K562 (cell line): ENCODE data around the gene TMEM72. TPM values are rescaled to one million over a fixed set of nuclear protein-coding genes. Genes with fewer than 3 reads are reported as not detected.
A peak's percentile ranks its signal among the peaks of the same experiment; 100 is the strongest.

Experiments
- ATAC-seq: fragments of 200-7000 bp; cut with Tn5 transposase; 3 replicates; pipeline ENCODE4 v1.9.1; 2020; ENCODE audit warnings: moderate library complexity
- BruUV-seq: library from RNA; stranded (reverse); fragments of 400-500 nt; replicated peaks from 2 replicates; lab custom pipeline; 2021; lab: Mats Ljungman, UMichigan
- CTCF ChIA-PET: fragments of 300-600 bp; formaldehyde crosslinking; extraction: SDS; loops from one replicate; lab custom pipeline; 2021; ENCODE audit warnings: low intra/inter-chr PET ratio; lab: Yijun Ruan, JAX
- POLR2A ChIA-PET: fragments of 300-600, 350-650 bp; sonication (Branson Sonifier 250); formaldehyde crosslinking; extraction: SDS; loops from one replicate; lab custom pipeline; 2021; ENCODE audit warnings: antibody characterized with exemption, inconsistent platforms; lab: Yijun Ruan, JAX
- DNase-seq, 4 experiments: peaks; one replicate each; pipeline versions ENCODE4 v3.0.0 to v3.0.0-alpha.2; 2011 to 2018; ENCODE audit warnings: low spot score in 3 of 4, mixed read lengths in 3 of 4; ENCODE audit errors: extremely low read depth in 1 of 4
- FAIRE-seq: peaks from 2 replicates; lab custom pipeline; 2011; peaks lifted over from hg19 to GRCh38; lab: Jason Lieb, UNC
- H2AFZ ChIP-seq: 2 replicates; pipeline ENCODE4 v1.6.0; 2011; ENCODE audit warnings: low read depth, low read length, control low read depth, inconsistent platforms
- H3K27ac ChIP-seq: fragments of 200-600 bp; 3 replicates; pipeline ENCODE4 v1.8.0; 2011; ENCODE audit warnings: low read depth, mild to moderate bottlenecking, control low read depth, inconsistent platforms, low read length, moderate library complexity, mixed read lengths; ENCODE audit errors: extremely low read depth
- H3K27me3 ChIP-seq, 2 experiments: fragments of 300-600 bp in 1 of 2; 2 replicates in 1 of 2; 3 replicates in 1 of 2; pipeline versions ENCODE4 v1.6.0 to v1.8.0; 2011; ENCODE audit warnings: inconsistent platforms in 2 of 2, low read length in 2 of 2, mild to moderate bottlenecking in 1 of 2, mixed read lengths in 1 of 2, moderate library complexity in 1 of 2; ENCODE audit not compliant: control insufficient read depth in 2 of 2, insufficient read depth in 2 of 2
- H3K36me3 ChIP-seq: fragments of 300-600 bp; 3 replicates; pipeline ENCODE4 v1.8.0; 2011; ENCODE audit warnings: mild to moderate bottlenecking, low read length, inconsistent platforms; ENCODE audit not compliant: control insufficient read depth, insufficient read depth
- H3K4me1 ChIP-seq, 2 experiments: fragments of 200-600 bp in 1 of 2; replicated peaks in 1 of 2; 2 replicates in 1 of 2; 3 replicates in 1 of 2; pipeline versions ENCODE4 v1.5.1 to v1.8.0; 2011; ENCODE audit warnings: inconsistent platforms in 2 of 2, low read length in 2 of 2, mild to moderate bottlenecking in 1 of 2, mixed read lengths in 1 of 2, moderate library complexity in 1 of 2; ENCODE audit not compliant: control insufficient read depth in 2 of 2, insufficient read depth in 2 of 2
- H3K4me2 ChIP-seq: 2 replicates; pipeline ENCODE4 v1.6.1; 2011; ENCODE audit warnings: low read length, control low read depth, inconsistent platforms, mixed read lengths; ENCODE audit not compliant: insufficient read depth
- H3K4me3 ChIP-seq: fragments of 200-600 bp; sonication (generic), shearing (Covaris generic); 2 replicates; pipeline ENCODE4 v1.5.1; 2016; ENCODE audit warnings: control low read depth, inconsistent platforms
- H3K79me2 ChIP-seq: fragments of 200-600 bp; 3 replicates; pipeline ENCODE4 v1.8.0; 2011; ENCODE audit warnings: low read length, inconsistent platforms; ENCODE audit not compliant: control insufficient read depth, insufficient read depth
- H3K9ac ChIP-seq, 2 experiments: 2 replicates each; pipeline versions ENCODE4 v1.6.0 to v1.6.1; 2011; ENCODE audit warnings: low read depth in 2 of 2, low read length in 2 of 2, control low read depth in 1 of 2, inconsistent platforms in 1 of 2, mild to moderate bottlenecking in 1 of 2, mixed read lengths in 1 of 2; ENCODE audit not compliant: insufficient read depth in 1 of 2
- H3K9me1 ChIP-seq: one replicate; pipeline ENCODE4 v1.6.0; 2011; ENCODE audit warnings: inconsistent platforms, mild to moderate bottlenecking, low read length, moderate library complexity; ENCODE audit not compliant: control insufficient read depth, insufficient read depth
- H3K9me3 ChIP-seq: replicated peaks from 2 replicates; pipeline ENCODE4 v1.5.1; 2011; ENCODE audit warnings: low read depth, low read length, inconsistent platforms; ENCODE audit not compliant: control insufficient read depth, insufficient read depth
- H4K20me1 ChIP-seq: replicated peaks from 2 replicates; pipeline ENCODE4 v1.6.1; 2011; ENCODE audit warnings: low read length, inconsistent platforms, mixed read lengths; ENCODE audit not compliant: control insufficient read depth, insufficient read depth
- ARID2 ChIP-seq: fragments of 450-650 bp; IDR thresholded peaks from 2 replicates; pipeline ENCODE4 v1.6.1; 2017; ENCODE audit warnings: antibody characterized with exemption, mild to moderate bottlenecking
- CC2D1A ChIP-seq: fragments of 450-650 bp; IDR thresholded peaks from 2 replicates; pipeline ENCODE4 v1.6.1; 2017; ENCODE audit warnings: mild to moderate bottlenecking
- CREM ChIP-seq: IDR thresholded peaks from 2 replicates; pipeline ENCODE4 v1.6.1; 2014; ENCODE audit warnings: antibody characterized with exemption, low read depth
- CTBP1 ChIP-seq: fragments of 450-650 bp; IDR thresholded peaks from 2 replicates; pipeline ENCODE4 v1.6.1; 2016; ENCODE audit warnings: borderline replicate concordance
- DEAF1 ChIP-seq: fragments of 450-650 bp; formaldehyde crosslinking; IDR thresholded peaks from 2 replicates; pipeline ENCODE4 v1.4.0; 2020; ENCODE audit warnings: mild to moderate bottlenecking, moderate library complexity
- GTF2B ChIP-seq: IDR thresholded peaks from 2 replicates; pipeline ENCODE4 v1.6.1; 2011; ENCODE audit not compliant: insufficient read length; ENCODE audit errors: extremely low read depth
- MAZ ChIP-seq, 2 experiments: fragments of 450-650 bp in 1 of 2; sonication (generic) in 1 of 2; formaldehyde crosslinking; IDR thresholded peaks in 1 of 2; conservative IDR thresholded peaks in 1 of 2; 2 replicates each; pipeline versions ENCODE4 v1.4.0 to v1.5.0; 2020; ENCODE audit warnings: mild to moderate bottlenecking in 1 of 2, missing genetic modification reagents in 1 of 2
- NRF1 ChIP-seq, 2 experiments: fragments of 450-650 bp; IDR thresholded peaks in 1 of 2; conservative IDR thresholded peaks in 1 of 2; 2 replicates each; pipeline ENCODE4 v1.6.1; 2014; ENCODE audit warnings: mild to moderate bottlenecking in 2 of 2
- RB1 ChIP-seq: fragments of 450-650 bp; IDR thresholded peaks from 2 replicates; pipeline ENCODE4 v1.6.1; 2017; ENCODE audit warnings: low read depth, mild to moderate bottlenecking
- SMC3 ChIP-seq: conservative IDR thresholded peaks from 2 replicates; pipeline ENCODE4 v1.6.1; 2011; ENCODE audit warnings: low read depth, low read length, improper control_type of control experiment; ENCODE audit not compliant: insufficient read depth
- TEAD1 ChIP-seq, 2 experiments: fragments of 450-650 bp in 1 of 2; sonication (generic) in 1 of 2; formaldehyde crosslinking; IDR thresholded peaks; 2 replicates each; pipeline versions ENCODE4 v1.4.0 to v1.8.0; 2020 to 2022; ENCODE audit warnings: mild to moderate bottlenecking in 2 of 2, missing genetic modification reagents in 1 of 2
- TFAP4 ChIP-seq: sonication (generic); formaldehyde crosslinking; IDR thresholded peaks from 2 replicates; pipeline ENCODE4 v1.8.0; 2022; ENCODE audit warnings: missing genetic modification reagents, mild to moderate bottlenecking, moderate library complexity, borderline replicate concordance
- WGBS: fragments of 100-300 bp; shearing (Covaris generic); methylation state at CpG from one replicate; pipeline ENCODE4 v1.1.6; 2016; ENCODE audit warnings: low coverage, mixed read lengths; ENCODE audit not compliant: insufficient coverage; ENCODE audit errors: missing lambda C conversion rate; 5-methylcytosine and 5-hydroxymethylcytosine counted together
- in situ Hi-C: fragments of 300-500 bp; cut with MboI; formaldehyde crosslinking; loops from 4 replicates; pipeline ENCODE4 v1.15.0; 2018; ENCODE audit warnings: inconsistent platforms, mixed read lengths
- intact Hi-C: fragments of 100-400 bp; cut with micrococcal nuclease; formaldehyde crosslinking; loops from 2 replicates; pipeline ENCODE4 v1.14.2; 2022
- polyA plus RNA-seq, 8 experiments: library from polyadenylated mRNA; depleted of rRNA in 4 of 8; stranded (reverse) in 5 of 8; unstranded in 3 of 8; fragments of >200 nt; fragmentation: Nextera tagmentation in 2 of 8; fragmentation: Illumina TruSeq in 1 of 8; extraction: Ambion mirVana in 2 of 8; extraction: Trizol in 1 of 8; gene quantifications; 2 replicates each; pipeline versions ENCODE4 v1.2.1 to v1.2.3, GENCODE V29; 2011 to 2014; ENCODE audit warnings: inconsistent platforms in 1 of 8, missing spikeins in 1 of 8
- total RNA-seq, 7 experiments: library from RNA; depleted of rRNA in 6 of 7; stranded (reverse); fragments of >200 nt in 6 of 7; fragmentation: Illumina TruSeq in 2 of 7; extraction: Trizol in 2 of 7; gene quantifications; 2 replicates each; pipeline versions ENCODE4 v1.2.1 to v1.2.3, GENCODE V29; 2011 to 2021; ENCODE audit warnings: low replicate concordance in 1 of 7
- TF ChIP-seq, protein P1 (sequence below), 3 experiments: fragments of 200-800 bp in 1 of 3; sonication (Bioruptor generic) in 1 of 3; sonication (generic) in 1 of 3; formaldehyde crosslinking in 1 of 3; IDR thresholded peaks; 2 replicates each; pipeline versions ENCODE4 v1.6.1 to v1.8.0; 2016 to 2022; ENCODE audit warnings: mild to moderate bottlenecking in 2 of 3, missing compliant biosample characterization in 2 of 3, missing genetic modification characterization in 2 of 3, missing genetic modification reagents in 1 of 3

The TMEM72 gene
- total and polyA plus RNA-seq, 9 of the 15 experiments (the other 6 are each of a cell fraction or from before 2014, with no cell fraction given), result not detected

GRCh38 chr10:44932517-44933450, 21.6 kb downstream of the TMEM72 start:
- CTCF ChIA-PET, result interaction anchor here (1.6 to 3.7 kb wide), 3 partner anchors 42 to 75 kb away, joined by 6 to 32 read pairs (median 25); no protein-coding TSS in a partner anchor
- in situ Hi-C loops, result no loop called here
- peak; percentile 50; the same call in 1 of the 2 replicates for TF ChIP-seq RB1
- TF ChIP-seq SMC3, result peak; percentile 97
- TF ChIP-seq, protein P1, sequence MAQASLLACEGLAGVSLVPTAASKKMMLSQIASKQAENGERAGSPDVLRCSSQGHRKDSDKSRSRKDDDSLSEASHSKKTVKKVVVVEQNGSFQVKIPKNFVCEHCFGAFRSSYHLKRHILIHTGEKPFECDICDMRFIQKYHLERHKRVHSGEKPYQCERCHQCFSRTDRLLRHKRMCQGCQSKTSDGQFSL (CRISPR knock-in tag; IDR thresholded peaks at IDR 0.05), result peak; percentile 43; the same call in 1 of the 2 replicates
- TF ChIP-seq, protein P1 (tag; IDR thresholded peaks at IDR 0.05), result no peak
- peak; percentile 57; the same call in 1 of the 2 replicates for TF ChIP-seq CREM
- TF ChIP-seq CC2D1A, result peak; percentile 81
- peak; percentile 95 for TF ChIP-seq DEAF1 (CRISPR knock-in tag)
- no peak for TF ChIP-seq GTF2B
- peak; percentile 58; the same call in 1 of the 2 replicates for TF ChIP-seq TFAP4 (CRISPR knock-in tag)
- 0 out of 4 replicates have a peak, but pooled peaks of 1 of the 2 experiments have one; percentile 12 for TF ChIP-seq NRF1 (conservative IDR thresholded peaks at IDR 0.05 in 1 of 2, IDR thresholded peaks at IDR 0.05 in 1 of 2)
- TF ChIP-seq ARID2, result peak; percentile 67; the same call in 1 of the 2 replicates
- TF ChIP-seq TEAD1 (CRISPR knock-in tag; IDR thresholded peaks at IDR 0.05), result peak in 1 of 2 experiments; percentile 39; a peak in 1 of 4 replicates
- TF ChIP-seq CTBP1, result peak; percentile 78
- TF ChIP-seq MAZ (CRISPR knock-in tag; conservative IDR thresholded peaks at IDR 0.05 in 1 of 2, IDR thresholded peaks at IDR 0.05 in 1 of 2), result peak in 1 of 2 experiments; percentile 51; a peak in 2 of 4 replicates

More at GRCh38 chr10:44932517-44933450, 21.6 kb downstream of the TMEM72 start:
- no peaks in the 10 kb centered on the region for H3K4me1 ChIP-seq
- POLR2A ChIA-PET, result interaction anchor here (0.6 to 1.2 kb wide), 5 partner anchors 31 to 72 kb away, joined by 3 to 4 read pairs (median 3); partner anchors contain the start of gene DEPP1
- H3K79me2 ChIP-seq, result no peaks in the 10 kb centered on the region
- ATAC-seq (peak; percentile 99), DNase-seq (peak; percentile 67 to 85 (median 82)), FAIRE-seq (peak; percentile 93)
- no peaks in the 10 kb centered on the region for H3K36me3 ChIP-seq
- H3K9me3 ChIP-seq, result no peaks in the 10 kb centered on the region
- no peak overlapping the region for H3K4me3 ChIP-seq
- H3K27ac ChIP-seq, result no peak overlapping the region
- no peaks in the 10 kb centered on the region for H3K9me1 ChIP-seq
- 10% methylated on average over 10 of the region's 10 CpGs for WGBS
- H3K4me2 ChIP-seq, result no peak overlapping the region
- H3K27me3 ChIP-seq, result peaks cover 9 to 50% of the 10 kb centered on the region in 2 experiments; a peak in 4 of 5 replicates
- intact Hi-C loops, result loop anchor here (1.0 kb wide), 2 partner anchors 43 to 58 kb away; no protein-coding TSS in a partner anchor
- H2AFZ ChIP-seq, result peak overlapping the region; percentile 34; the same call in 1 of the 2 replicates
- BruUV-seq, result no TSS peak
- 0 out of 4 replicates have a peak overlapping the region, but pooled peaks of 1 of the 2 experiments have one; percentile 14 for H3K9ac ChIP-seq
- peaks cover 2% of the 10 kb centered on the region; the same call in 1 of the 2 replicates for H4K20me1 ChIP-seq
